OCI-LY1 (cell line): ENCODE data around the gene IFNAR2.

Experiments
- H2AFZ ChIP-seq: fragments of 200-600 bp; sonication (generic), shearing (Covaris generic); 2 replicates; pipeline ENCODE4 v1.6.0; 2014; ENCODE audit warnings: antibody characterized with exemption, mild to moderate bottlenecking, low read length
- H3F3A ChIP-seq: fragments of 200-600 bp; sonication (generic), shearing (Covaris generic); 2 replicates; pipeline ENCODE4 v1.6.0; 2014; ENCODE audit warnings: mild to moderate bottlenecking, antibody characterized with exemption, low read length, moderate library complexity; ENCODE audit not compliant: insufficient read depth
- H3K27ac ChIP-seq: fragments of 200-600 bp; sonication (generic); 2 replicates; pipeline ENCODE4 v1.5.1; 2014; ENCODE audit warnings: low read length, mixed run types, mild to moderate bottlenecking, low read depth; ENCODE audit not compliant: poor library complexity, severe bottlenecking
- H3K27me3 ChIP-seq: fragments of 200-600 bp; sonication (generic); 2 replicates; pipeline ENCODE4 v1.6.0; 2014; ENCODE audit warnings: antibody characterized with exemption, mild to moderate bottlenecking, low read length, moderate library complexity; ENCODE audit not compliant: insufficient read depth
- H3K36me3 ChIP-seq: fragments of 200-600 bp; sonication (generic); 2 replicates; pipeline ENCODE4 v1.6.1; 2014; ENCODE audit warnings: mild to moderate bottlenecking, antibody characterized with exemption, low read length, moderate library complexity, mixed read lengths; ENCODE audit not compliant: insufficient read depth
- H3K4me1 ChIP-seq: fragments of 200-600 bp; sonication (generic); 2 replicates; pipeline ENCODE4 v1.5.1; 2014; ENCODE audit warnings: mild to moderate bottlenecking, low read length, moderate library complexity; ENCODE audit not compliant: insufficient read depth, severe bottlenecking
- H3K4me2 ChIP-seq: fragments of 200-600 bp; sonication (generic), shearing (Covaris generic); 2 replicates; pipeline ENCODE4 v1.6.1; 2014; ENCODE audit warnings: low read length
- H3K4me3 ChIP-seq: fragments of 200-600 bp; sonication (generic); 2 replicates; pipeline ENCODE4 v1.5.1; 2014; ENCODE audit warnings: low read length, low read depth, mild to moderate bottlenecking, mixed read lengths; ENCODE audit not compliant: poor library complexity, severe bottlenecking
- H3K79me2 ChIP-seq: fragments of 200-600 bp; shearing (Covaris generic); 2 replicates; pipeline ENCODE4 v1.6.1; 2016; ENCODE audit warnings: mixed run types, low read length, mixed read lengths; ENCODE audit not compliant: insufficient read depth
- H3K9ac ChIP-seq: fragments of 200-600 bp; sonication (generic), shearing (Covaris generic); 2 replicates; pipeline ENCODE4 v1.6.1; 2014; ENCODE audit warnings: mild to moderate bottlenecking, low read length, mixed read lengths
- H3K9me2 ChIP-seq: fragments of 200-600 bp; sonication (generic), shearing (Covaris generic); 2 replicates; pipeline ENCODE4 v1.6.1; 2014; ENCODE audit warnings: low read depth, mild to moderate bottlenecking, low read length, mixed read lengths
- H3K9me3 ChIP-seq: fragments of 200-600 bp; shearing (Covaris generic); 2 replicates; pipeline ENCODE4 v1.6.1; 2014; ENCODE audit warnings: low read length, mixed read lengths
- H4K20me1 ChIP-seq: fragments of 200-600 bp; sonication (generic), shearing (Covaris generic); 2 replicates; pipeline ENCODE4 v1.6.0; 2016; ENCODE audit warnings: mild to moderate bottlenecking, low read length; ENCODE audit not compliant: insufficient read depth
- EZH2 ChIP-seq: fragments of 200-600 bp; sonication (generic), shearing (Covaris generic); IDR thresholded peaks from 2 replicates; pipeline ENCODE4 v1.8.0; 2017; ENCODE audit warnings: borderline replicate concordance, mixed run types, mild to moderate bottlenecking, antibody characterized with exemption, low read length, moderate library complexity, mixed read lengths
- TF ChIP-seq, protein P1 (sequence below): fragments of 200-600 bp; sonication (generic), shearing (Covaris generic); IDR thresholded peaks from 2 replicates; pipeline ENCODE4 v1.5.1; 2017; ENCODE audit warnings: mild to moderate bottlenecking, antibody characterized with exemption, low read length, moderate library complexity, mixed read lengths

Gene IFNAR2

GRCh38 chr21:33259995-33260394, 30.3 kb downstream of the IFNAR2 start:
- Histone ChIP-seq H3F3A (no peaks in the 10 kb centered on the region), H3K27ac (peak overlapping the region; percentile 86), H4K20me1 (no peaks in the 10 kb centered on the region), H2AFZ (no peak overlapping the region), H3K4me1 (peaks cover 35% of the 10 kb centered on the region), H3K4me3 (no peak overlapping the region), H3K36me3 (peaks cover 63% of the 10 kb centered on the region), H3K79me2 (no peaks in the 10 kb centered on the region), H3K27me3 (no peaks in the 10 kb centered on the region), H3K9me2 (no peaks in the 10 kb centered on the region), H3K9ac (peak overlapping the region; percentile 17; the same call in 1 of the 2 replicates), H3K4me2 (peak overlapping the region; percentile 10; the same call in 1 of the 2 replicates), H3K9me3 (no peaks in the 10 kb centered on the region)
- TF ChIP-seq EZH2 = no peak
- TF ChIP-seq, protein P1, sequence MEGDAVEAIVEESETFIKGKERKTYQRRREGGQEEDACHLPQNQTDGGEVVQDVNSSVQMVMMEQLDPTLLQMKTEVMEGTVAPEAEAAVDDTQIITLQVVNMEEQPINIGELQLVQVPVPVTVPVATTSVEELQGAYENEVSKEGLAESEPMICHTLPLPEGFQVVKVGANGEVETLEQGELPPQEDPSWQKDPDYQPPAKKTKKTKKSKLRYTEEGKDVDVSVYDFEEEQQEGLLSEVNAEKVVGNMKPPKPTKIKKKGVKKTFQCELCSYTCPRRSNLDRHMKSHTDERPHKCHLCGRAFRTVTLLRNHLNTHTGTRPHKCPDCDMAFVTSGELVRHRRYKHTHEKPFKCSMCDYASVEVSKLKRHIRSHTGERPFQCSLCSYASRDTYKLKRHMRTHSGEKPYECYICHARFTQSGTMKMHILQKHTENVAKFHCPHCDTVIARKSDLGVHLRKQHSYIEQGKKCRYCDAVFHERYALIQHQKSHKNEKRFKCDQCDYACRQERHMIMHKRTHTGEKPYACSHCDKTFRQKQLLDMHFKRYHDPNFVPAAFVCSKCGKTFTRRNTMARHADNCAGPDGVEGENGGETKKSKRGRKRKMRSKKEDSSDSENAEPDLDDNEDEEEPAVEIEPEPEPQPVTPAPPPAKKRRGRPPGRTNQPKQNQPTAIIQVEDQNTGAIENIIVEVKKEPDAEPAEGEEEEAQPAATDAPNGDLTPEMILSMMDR = no peak

GRCh38 chr21:33261635-33262034, 31.9 kb downstream of the IFNAR2 start:
- H3K27me3 ChIP-seq = no peaks in the 10 kb centered on the region
- H3K4me2 ChIP-seq = no peak overlapping the region
- H3F3A ChIP-seq = peaks cover 3% of the 10 kb centered on the region; the same call in 1 of the 2 replicates
- H3K4me1 ChIP-seq = peaks cover 46% of the 10 kb centered on the region
- no peaks in the 10 kb centered on the region for H3K9me2 ChIP-seq
- no peaks in the 10 kb centered on the region for H3K9me3 ChIP-seq
- H4K20me1 ChIP-seq = no peaks in the 10 kb centered on the region
- no peaks in the 10 kb centered on the region for H3K79me2 ChIP-seq
- H3K27ac ChIP-seq = peak overlapping the region; percentile 86
- H3K4me3 ChIP-seq = no peak overlapping the region
- H3K9ac ChIP-seq = no peak overlapping the region
- no peak for TF ChIP-seq EZH2
- H3K36me3 ChIP-seq = peaks cover 47% of the 10 kb centered on the region
- no peak overlapping the region for H2AFZ ChIP-seq

GRCh38 chr21:33262921-33263320, 33.2 kb downstream of the IFNAR2 start:
- H3K9ac ChIP-seq = no peak overlapping the region
- peaks cover 35% of the 10 kb centered on the region for H3K36me3 ChIP-seq
- H3K4me3 ChIP-seq = no peak overlapping the region
- no peaks in the 10 kb centered on the region; the same call in 1 of the 2 replicates for H3K79me2 ChIP-seq
- H4K20me1 ChIP-seq = no peaks in the 10 kb centered on the region
- H3K4me2 ChIP-seq = no peak overlapping the region
- TF ChIP-seq EZH2 = no peak
- TF ChIP-seq, protein P1 = no peak
- H2AFZ ChIP-seq = no peak overlapping the region
- no peaks in the 10 kb centered on the region for H3K27me3 ChIP-seq
- H3K9me3 ChIP-seq = no peaks in the 10 kb centered on the region
- H3K27ac ChIP-seq = no peak overlapping the region
- H3K9me2 ChIP-seq = no peaks in the 10 kb centered on the region
- H3K4me1 ChIP-seq = peaks cover 57% of the 10 kb centered on the region
- H3F3A ChIP-seq = peaks cover 3% of the 10 kb centered on the region; the same call in 1 of the 2 replicates

DNA sequence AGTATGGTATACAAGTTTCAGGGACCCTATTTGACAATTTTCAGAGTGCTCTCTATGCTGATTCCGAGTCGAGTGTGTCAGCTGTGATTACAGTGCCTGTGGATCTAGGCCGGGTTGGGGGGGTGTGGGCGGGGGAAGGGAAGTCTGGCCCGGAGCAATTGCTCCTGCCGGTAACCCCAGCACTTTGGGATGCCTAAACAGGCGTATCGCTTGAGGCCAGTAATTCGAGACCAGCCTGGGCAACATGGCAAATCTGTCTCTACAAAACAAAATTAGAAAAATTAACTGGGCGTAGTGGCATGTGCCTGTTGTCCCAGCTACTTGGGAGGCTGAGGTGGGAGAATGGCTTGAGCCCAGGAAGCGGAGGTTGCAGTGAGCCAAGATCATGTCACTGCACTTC, 34.8 kb downstream of the IFNAR2 start:
- Histone ChIP-seq H3K36me3 (peaks cover 24% of the 10 kb centered on the region), H3F3A (peaks cover 6% of the 10 kb centered on the region; the same call in 1 of the 2 replicates), H3K4me2 (no peak overlapping the region), H3K27me3 (no peaks in the 10 kb centered on the region), H3K9me2 (no peaks in the 10 kb centered on the region), H2AFZ (no peak overlapping the region), H3K9me3 (no peaks in the 10 kb centered on the region), H3K4me1 (peaks cover 68% of the 10 kb centered on the region), H3K79me2 (no peaks in the 10 kb centered on the region; the same call in 1 of the 2 replicates), H3K9ac (no peak overlapping the region), H3K4me3 (no peak overlapping the region), H4K20me1 (no peaks in the 10 kb centered on the region), H3K27ac (peak overlapping the region; percentile 82)
- TF ChIP-seq, protein P1 = no peak
- TF ChIP-seq EZH2 = no peak
